HL-60 (cell line): ENCODE measurements around the gene SLC16A7.

Source experiments
- POLR2AphosphoS5 ChIP-seq: IDR thresholded peaks from 2 replicates; pipeline ENCODE4 v1.6.1; 2012; ENCODE audit warnings: low read depth
- TF ChIP-seq, protein P1 (sequence below): IDR thresholded peaks from one replicate; pipeline ENCODE4 v1.5.1; 2011; ENCODE audit warnings: low read length, control low read depth, inconsistent platforms; ENCODE audit not compliant: insufficient read depth

DNA sequence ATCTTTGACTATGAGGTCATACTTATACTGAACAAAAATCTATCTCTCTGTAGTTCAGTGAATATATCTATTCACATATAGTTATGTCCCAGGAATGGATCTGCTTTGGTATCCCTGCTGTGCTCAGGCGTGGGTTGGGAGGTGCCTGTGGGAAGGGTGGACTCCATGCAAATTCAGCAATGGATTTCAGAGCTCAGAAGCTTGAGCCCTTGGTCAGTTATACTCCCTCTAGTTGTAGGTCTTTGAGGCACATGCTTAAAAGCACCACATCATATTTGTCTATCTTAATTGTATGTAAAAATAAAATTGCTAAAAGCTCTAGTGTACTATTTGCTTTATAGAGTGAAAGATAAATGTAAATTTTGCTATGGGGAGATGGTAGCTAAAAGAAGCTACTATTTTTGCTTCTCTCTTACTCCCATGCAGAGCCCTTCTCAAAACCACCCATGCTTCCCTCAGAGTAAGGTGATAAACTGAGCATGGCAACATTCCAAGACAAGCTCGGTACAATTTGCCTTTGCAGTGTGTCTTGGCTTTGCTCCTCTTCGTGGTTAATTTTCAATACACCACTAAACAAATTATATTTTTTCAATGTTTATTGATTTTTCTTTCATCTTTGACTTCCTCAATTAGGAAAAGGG lies 54.9 kb downstream of the SLC16A7 start:
- TF ChIP-seq, protein P1, sequence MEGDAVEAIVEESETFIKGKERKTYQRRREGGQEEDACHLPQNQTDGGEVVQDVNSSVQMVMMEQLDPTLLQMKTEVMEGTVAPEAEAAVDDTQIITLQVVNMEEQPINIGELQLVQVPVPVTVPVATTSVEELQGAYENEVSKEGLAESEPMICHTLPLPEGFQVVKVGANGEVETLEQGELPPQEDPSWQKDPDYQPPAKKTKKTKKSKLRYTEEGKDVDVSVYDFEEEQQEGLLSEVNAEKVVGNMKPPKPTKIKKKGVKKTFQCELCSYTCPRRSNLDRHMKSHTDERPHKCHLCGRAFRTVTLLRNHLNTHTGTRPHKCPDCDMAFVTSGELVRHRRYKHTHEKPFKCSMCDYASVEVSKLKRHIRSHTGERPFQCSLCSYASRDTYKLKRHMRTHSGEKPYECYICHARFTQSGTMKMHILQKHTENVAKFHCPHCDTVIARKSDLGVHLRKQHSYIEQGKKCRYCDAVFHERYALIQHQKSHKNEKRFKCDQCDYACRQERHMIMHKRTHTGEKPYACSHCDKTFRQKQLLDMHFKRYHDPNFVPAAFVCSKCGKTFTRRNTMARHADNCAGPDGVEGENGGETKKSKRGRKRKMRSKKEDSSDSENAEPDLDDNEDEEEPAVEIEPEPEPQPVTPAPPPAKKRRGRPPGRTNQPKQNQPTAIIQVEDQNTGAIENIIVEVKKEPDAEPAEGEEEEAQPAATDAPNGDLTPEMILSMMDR, result no peak
- no peak for TF ChIP-seq POLR2AphosphoS5
